Measurements from ENCODE around the gene S1PR3. TPM values are rescaled to one million over a fixed set of nuclear protein-coding genes. Genes with fewer than 3 reads are reported as not detected.

S1PR3 gene
- total RNA-seq, 1 experiment from 2014 or later, result 42.9 TPM

DNA sequence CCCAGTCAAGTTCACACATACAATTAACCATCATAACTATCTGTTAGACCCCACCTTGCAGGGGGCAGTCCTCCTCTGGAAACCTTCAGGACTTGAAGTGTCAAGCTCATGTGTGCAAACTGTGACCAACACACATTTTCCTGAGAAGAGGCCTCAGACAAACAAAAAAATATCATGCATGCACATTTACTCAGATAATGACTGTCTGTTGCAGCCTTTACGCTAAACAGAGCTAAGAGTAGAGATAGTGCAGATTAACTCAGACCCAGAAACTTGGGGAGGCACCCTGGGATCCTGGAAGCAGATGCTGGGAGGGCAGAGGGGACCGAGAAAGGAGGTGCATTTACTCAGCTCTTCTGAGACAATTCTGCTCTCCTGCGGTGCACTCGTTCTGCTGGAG lies 3.6 kb upstream of the S1PR3 start:
- no peaks in the 10 kb centered on the region for H3K9me3 ChIP-seq (ENCODE audit: low read depth, low read length, poor library complexity, severe bottlenecking)
- DNase-seq (ENCODE audit: low spot score), result no peak
- intact Hi-C loops (cut with micrococcal nuclease; ENCODE audit: unreplicated experiment), result no loop called here
- no TSS peak for BruUV-seq (replicated peaks)
- no peak overlapping the region for H3K4me3 ChIP-seq (ENCODE audit: low read depth, low read length, poor library complexity, severe bottlenecking)
- TF ChIP-seq, protein P1, sequence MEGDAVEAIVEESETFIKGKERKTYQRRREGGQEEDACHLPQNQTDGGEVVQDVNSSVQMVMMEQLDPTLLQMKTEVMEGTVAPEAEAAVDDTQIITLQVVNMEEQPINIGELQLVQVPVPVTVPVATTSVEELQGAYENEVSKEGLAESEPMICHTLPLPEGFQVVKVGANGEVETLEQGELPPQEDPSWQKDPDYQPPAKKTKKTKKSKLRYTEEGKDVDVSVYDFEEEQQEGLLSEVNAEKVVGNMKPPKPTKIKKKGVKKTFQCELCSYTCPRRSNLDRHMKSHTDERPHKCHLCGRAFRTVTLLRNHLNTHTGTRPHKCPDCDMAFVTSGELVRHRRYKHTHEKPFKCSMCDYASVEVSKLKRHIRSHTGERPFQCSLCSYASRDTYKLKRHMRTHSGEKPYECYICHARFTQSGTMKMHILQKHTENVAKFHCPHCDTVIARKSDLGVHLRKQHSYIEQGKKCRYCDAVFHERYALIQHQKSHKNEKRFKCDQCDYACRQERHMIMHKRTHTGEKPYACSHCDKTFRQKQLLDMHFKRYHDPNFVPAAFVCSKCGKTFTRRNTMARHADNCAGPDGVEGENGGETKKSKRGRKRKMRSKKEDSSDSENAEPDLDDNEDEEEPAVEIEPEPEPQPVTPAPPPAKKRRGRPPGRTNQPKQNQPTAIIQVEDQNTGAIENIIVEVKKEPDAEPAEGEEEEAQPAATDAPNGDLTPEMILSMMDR (conservative IDR thresholded peaks at IDR 0.05; ENCODE audit: low read depth, low read length), result no peak
- TF ChIP-seq EZH2 (IDR thresholded peaks at IDR 0.05; ENCODE audit: borderline replicate concordance, low read depth, low read length, poor library complexity, severe bottlenecking), result no peak
- H3K27ac ChIP-seq (ENCODE audit: low read depth, low read length, poor library complexity, severe bottlenecking), result no peak overlapping the region
- H3K4me1 ChIP-seq (ENCODE audit: insufficient read depth, low read length, poor library complexity, severe bottlenecking), result peaks cover 30% of the 10 kb centered on the region
- H3K36me3 ChIP-seq (ENCODE audit: insufficient read depth, low read length, poor library complexity, severe bottlenecking), result no peaks in the 10 kb centered on the region
- H3K27me3 ChIP-seq (replicated peaks; ENCODE audit: insufficient read depth, low read depth, low read length, poor library complexity), result no peaks in the 10 kb centered on the region
- ChIA-PET CTCF (no interaction called here), POLR2A (ENCODE audit: low non-redundant PET) (no interaction called here)

DNA sequence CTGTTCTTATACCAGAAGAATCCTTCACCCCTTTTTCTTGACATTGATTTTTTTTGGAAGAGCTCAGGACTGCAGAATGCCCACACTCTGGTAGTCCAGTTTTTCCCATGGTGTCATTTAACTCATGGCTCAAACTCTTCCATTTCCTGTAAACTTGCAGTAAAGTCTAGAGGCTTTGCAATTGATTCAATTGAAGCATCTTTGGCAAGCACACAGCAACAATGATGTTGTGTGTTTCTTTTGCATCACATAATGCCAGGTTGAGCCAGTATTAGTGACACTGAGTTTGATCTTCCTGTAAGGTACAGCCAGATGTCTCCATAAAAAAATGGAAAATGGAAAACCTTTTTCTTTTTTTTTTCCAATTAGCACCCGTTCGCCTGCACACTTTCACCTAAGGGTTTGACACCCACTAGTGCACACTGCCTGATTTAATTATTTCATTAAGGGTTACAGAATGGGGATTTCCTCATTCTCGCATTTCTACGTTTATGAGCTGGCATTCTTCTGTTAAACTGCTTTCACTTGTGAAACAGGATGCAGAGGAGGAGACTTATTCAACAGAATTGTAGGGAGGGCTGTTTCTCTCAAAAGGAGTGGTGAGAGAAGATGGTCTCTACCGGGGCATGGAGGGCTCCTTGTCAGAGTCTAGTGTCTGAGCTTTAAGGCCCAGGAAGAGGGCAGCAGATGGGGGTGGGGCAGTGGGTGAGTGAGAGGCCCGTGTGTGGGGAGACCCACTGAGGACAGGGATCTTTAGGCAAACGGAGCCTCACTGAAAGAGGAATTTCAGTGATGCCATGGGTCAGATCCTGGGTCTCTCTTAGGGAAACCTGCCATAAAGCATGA lies 2.2 kb upstream of the S1PR3 start:
- DNase-seq (ENCODE audit: low spot score), result peak; percentile 77

DNA sequence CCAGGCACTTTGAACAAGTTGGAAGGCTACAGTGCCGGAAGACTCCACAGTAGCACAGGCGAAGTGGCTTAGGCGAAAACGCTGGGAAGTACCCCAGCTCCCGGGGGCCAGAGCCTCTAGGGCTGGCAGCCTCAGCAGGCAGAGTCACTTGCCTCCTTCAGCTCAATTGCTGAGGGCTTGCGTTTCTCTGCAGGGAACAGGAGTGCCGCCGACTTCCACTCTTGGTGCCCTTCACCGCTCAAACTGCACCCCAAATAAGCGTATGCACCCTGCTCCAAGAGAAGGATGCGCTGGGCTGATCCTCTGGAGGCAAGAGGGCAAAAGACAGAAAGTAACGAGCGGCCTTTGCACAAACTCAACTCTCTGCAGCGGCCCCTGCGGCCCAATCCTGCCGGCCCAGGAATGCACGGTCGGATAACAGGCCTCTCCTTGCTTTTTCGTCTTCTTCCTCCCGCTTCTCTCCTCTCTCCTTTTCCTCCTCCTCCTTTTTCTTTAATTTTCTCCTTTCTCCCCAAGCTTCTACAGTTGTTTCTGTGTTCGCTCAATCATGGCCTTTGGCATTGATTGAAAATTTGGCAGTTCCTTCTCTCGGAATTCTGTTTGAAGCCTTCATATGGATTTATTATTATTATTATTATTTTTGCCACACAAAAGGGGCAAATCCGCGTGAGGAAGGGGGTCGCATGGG lies 1.1 kb upstream of the S1PR3 start:
- H3K9me3 ChIP-seq (ENCODE audit: low read depth, low read length, poor library complexity, severe bottlenecking), result no peaks in the 10 kb centered on the region
- no TSS peak for BruUV-seq (replicated peaks)
- peaks cover 50% of the 10 kb centered on the region for H3K4me1 ChIP-seq (ENCODE audit: insufficient read depth, low read length, poor library complexity, severe bottlenecking)
- POLR2A ChIA-PET (ENCODE audit: low non-redundant PET), result interaction anchor here (0.8 kb wide), 1 partner anchor 409 kb away, joined by 5 read pairs; no protein-coding TSS in a partner anchor
- TF ChIP-seq, protein P1 (conservative IDR thresholded peaks at IDR 0.05; ENCODE audit: low read depth, low read length), result no peak
- CTCF ChIA-PET, result no interaction called here
- H3K27ac ChIP-seq (ENCODE audit: low read depth, low read length, poor library complexity, severe bottlenecking), result no peak overlapping the region
- H3K4me3 ChIP-seq (ENCODE audit: low read depth, low read length, poor library complexity, severe bottlenecking), result no peak overlapping the region
- H3K27me3 ChIP-seq (replicated peaks; ENCODE audit: insufficient read depth, low read depth, low read length, poor library complexity), result no peaks in the 10 kb centered on the region
- H3K36me3 ChIP-seq (ENCODE audit: insufficient read depth, low read length, poor library complexity, severe bottlenecking), result no peaks in the 10 kb centered on the region
- intact Hi-C loops (cut with micrococcal nuclease; ENCODE audit: unreplicated experiment), result loop anchor here (2.0 to 10.0 kb wide), 3 partner anchors 208 to 329 kb away; no protein-coding TSS in a partner anchor
- no peak for DNase-seq (ENCODE audit: low spot score)

More for the DNA sequence above, 2.2 kb upstream of the S1PR3 start:
- H3K9me3 ChIP-seq (ENCODE audit: low read depth, low read length, poor library complexity, severe bottlenecking), result no peaks in the 10 kb centered on the region
- peaks cover 40% of the 10 kb centered on the region for H3K4me1 ChIP-seq (ENCODE audit: insufficient read depth, low read length, poor library complexity, severe bottlenecking)
- H3K27ac ChIP-seq (ENCODE audit: low read depth, low read length, poor library complexity, severe bottlenecking), result peak overlapping the region; percentile 47
- H3K27me3 ChIP-seq (replicated peaks; ENCODE audit: insufficient read depth, low read depth, low read length, poor library complexity), result no peaks in the 10 kb centered on the region
- no TSS peak for BruUV-seq (replicated peaks)
- POLR2A ChIA-PET (ENCODE audit: low non-redundant PET), result no interaction called here
- CTCF ChIA-PET, result no interaction called here
- H3K36me3 ChIP-seq (ENCODE audit: insufficient read depth, low read length, poor library complexity, severe bottlenecking), result no peaks in the 10 kb centered on the region
- TF ChIP-seq EZH2 (IDR thresholded peaks at IDR 0.05; ENCODE audit: borderline replicate concordance, low read depth, low read length, poor library complexity, severe bottlenecking), result no peak
- TF ChIP-seq, protein P1 (conservative IDR thresholded peaks at IDR 0.05; ENCODE audit: low read depth, low read length), result no peak
- no peak overlapping the region for H3K4me3 ChIP-seq (ENCODE audit: low read depth, low read length, poor library complexity, severe bottlenecking)
- intact Hi-C loops (cut with micrococcal nuclease; ENCODE audit: unreplicated experiment), result no loop called here
